Parathyroid adenoma (tissue), 2 donors: ENCODE measurements around the gene TMEM9B.

Source experiments
- H2AFZ ChIP-seq: fragments of 300-600 bp; sonication (generic); one replicate; pipeline ENCODE4 v1.7.0; 2017; ENCODE audit warnings: antibody characterized with exemption, mild to moderate bottlenecking
- H3K27ac ChIP-seq: fragments of 300-600 bp; sonication (generic); one replicate; pipeline ENCODE4 v1.7.0; 2017
- H3K27me3 ChIP-seq: fragments of 300-600 bp; sonication (generic); one replicate; pipeline ENCODE4 v1.7.0; 2017; ENCODE audit warnings: low read length; ENCODE audit not compliant: control insufficient read depth, insufficient read depth
- H3K36me3 ChIP-seq: fragments of 300-600 bp; sonication (generic); one replicate; pipeline ENCODE4 v1.7.0; 2017; ENCODE audit warnings: low read length; ENCODE audit not compliant: control insufficient read depth, insufficient read depth
- H3K4me1 ChIP-seq: fragments of 300-600 bp; sonication (generic); one replicate; pipeline ENCODE4 v1.7.0; 2017; ENCODE audit warnings: control low read depth
- H3K4me2 ChIP-seq: fragments of 300-600 bp; sonication (generic); one replicate; pipeline ENCODE4 v1.7.0; 2017; ENCODE audit warnings: low read length
- H3K4me3 ChIP-seq: fragments of 300-600 bp; sonication (generic); one replicate; pipeline ENCODE4 v1.7.0; 2017; ENCODE audit warnings: low read depth, low read length
- H3K79me2 ChIP-seq: fragments of 300-600 bp; sonication (generic); one replicate; pipeline ENCODE4 v1.7.0; 2017; ENCODE audit warnings: control low read depth
- H3K9ac ChIP-seq: fragments of 300-600 bp; sonication (generic); one replicate; pipeline ENCODE4 v1.7.0; 2017; ENCODE audit warnings: mild to moderate bottlenecking
- H3K9me3 ChIP-seq: fragments of 300-600 bp; sonication (generic); one replicate; pipeline ENCODE4 v1.7.0; 2017; ENCODE audit warnings: low read length; ENCODE audit not compliant: control insufficient read depth
- CTCF ChIP-seq: fragments of 300-600 bp; sonication (generic); IDR thresholded peaks from one replicate; pipeline ENCODE4 v1.7.0; 2017; ENCODE audit warnings: antibody characterized with exemption, mild to moderate bottlenecking
- donor health status: primary hyperparathyroidism.

TMEM9B gene

GRCh38 chr11:9001736-9002135, 37.5 kb upstream of the TMEM9B start:
- peak overlapping the region; percentile 15 for H3K4me2 ChIP-seq

GRCh38 chr11:8998017-8998416, 33.8 kb upstream of the TMEM9B start:
- H3K27ac ChIP-seq, result no peak overlapping the region

More at GRCh38 chr11:9001736-9002135, 37.5 kb upstream of the TMEM9B start:
- H3K79me2 ChIP-seq, result no peaks in the 10 kb centered on the region
- no peak for TF ChIP-seq CTCF
- no peaks in the 10 kb centered on the region for H3K36me3 ChIP-seq
- H3K9me3 ChIP-seq, result no peaks in the 10 kb centered on the region
- no peak overlapping the region for H3K27ac ChIP-seq
- H2AFZ ChIP-seq, result peak overlapping the region; percentile 13
- H3K27me3 ChIP-seq, result no peaks in the 10 kb centered on the region
- no peak overlapping the region for H3K9ac ChIP-seq
- H3K4me3 ChIP-seq, result peak overlapping the region; percentile 20
- no peaks in the 10 kb centered on the region for H3K4me1 ChIP-seq

GRCh38 chr11:8997451-8997850, 33.2 kb upstream of the TMEM9B start:
- Histone ChIP-seq H2AFZ (no peak overlapping the region), H3K4me1 (no peaks in the 10 kb centered on the region)
- no peak for TF ChIP-seq CTCF

More at GRCh38 chr11:8998017-8998416, 33.8 kb upstream of the TMEM9B start:
- TF ChIP-seq CTCF, result no peak
- no peak overlapping the region for H3K4me2 ChIP-seq
- no peak overlapping the region for H2AFZ ChIP-seq
- H3K9ac ChIP-seq, result no peak overlapping the region
- no peaks in the 10 kb centered on the region for H3K27me3 ChIP-seq
- no peaks in the 10 kb centered on the region for H3K9me3 ChIP-seq
- no peaks in the 10 kb centered on the region for H3K36me3 ChIP-seq
- no peak overlapping the region for H3K4me3 ChIP-seq
- no peaks in the 10 kb centered on the region for H3K79me2 ChIP-seq
- H3K4me1 ChIP-seq, result no peaks in the 10 kb centered on the region

GRCh38 chr11:8989453-8989852, 25.2 kb upstream of the TMEM9B start:
- H2AFZ ChIP-seq, result no peak overlapping the region
- no peak overlapping the region for H3K4me2 ChIP-seq
- no peaks in the 10 kb centered on the region for H3K4me1 ChIP-seq

More at GRCh38 chr11:8997451-8997850, 33.2 kb upstream of the TMEM9B start:
- Histone ChIP-seq H3K79me2 (no peaks in the 10 kb centered on the region), H3K36me3 (no peaks in the 10 kb centered on the region), H3K4me3 (no peak overlapping the region), H3K4me2 (no peak overlapping the region), H3K27ac (no peak overlapping the region), H3K9me3 (no peaks in the 10 kb centered on the region), H3K27me3 (no peaks in the 10 kb centered on the region), H3K9ac (no peak overlapping the region)

More at GRCh38 chr11:8989453-8989852, 25.2 kb upstream of the TMEM9B start:
- Histone ChIP-seq H3K27ac (no peak overlapping the region), H3K9ac (no peak overlapping the region), H3K4me3 (no peak overlapping the region), H3K9me3 (no peaks in the 10 kb centered on the region), H3K27me3 (no peaks in the 10 kb centered on the region), H3K36me3 (no peaks in the 10 kb centered on the region), H3K79me2 (no peaks in the 10 kb centered on the region)
- no peak for TF ChIP-seq CTCF
